HepG2 (cell line): ENCODE measurements around the gene RIPOR1. TPM values are rescaled to one million over a fixed set of nuclear protein-coding genes. Genes with fewer than 3 reads are reported as not detected.

Source experiments
- ADNP ChIP-seq: sonication (generic); formaldehyde crosslinking; IDR thresholded peaks from 2 replicates; pipeline ENCODE4 v1.4.0; 2020; ENCODE audit warnings: missing genetic modification reagents
- KDM5A ChIP-seq: fragments of 200-600 bp; sonication (generic); IDR thresholded peaks from 2 replicates; pipeline ENCODE4 v1.7.0; 2018; ENCODE audit warnings: antibody characterized with exemption, mild to moderate bottlenecking, low read length, borderline replicate concordance
- NFKB2 ChIP-seq: sonication (generic); formaldehyde crosslinking; IDR thresholded peaks from 2 replicates; pipeline ENCODE4 v1.4.0; 2020; ENCODE audit warnings: missing genetic modification reagents, borderline replicate concordance
- RBFOX2 ChIP-seq: fragments of 200-400 bp; formaldehyde crosslinking; IDR thresholded peaks from 2 replicates; pipeline ENCODE4 v1.6.1; 2017; ENCODE audit warnings: low read depth, mild to moderate bottlenecking, low read length
- RELA ChIP-seq: sonication (generic); formaldehyde crosslinking; IDR thresholded peaks from 2 replicates; pipeline ENCODE4 v1.4.0; 2020; ENCODE audit warnings: missing genetic modification reagents
- SIX4 ChIP-seq: sonication (generic); formaldehyde crosslinking; IDR thresholded peaks from 2 replicates; pipeline ENCODE4 v1.4.0; 2020; ENCODE audit warnings: missing genetic modification reagents
- TBX2 ChIP-seq: sonication (generic); formaldehyde crosslinking; IDR thresholded peaks from 2 replicates; pipeline ENCODE4 v1.5.0; 2020; ENCODE audit warnings: missing genetic modification reagents, mild to moderate bottlenecking, borderline replicate concordance
- ZNF207 ChIP-seq: fragments of 450-650 bp; IDR thresholded peaks from 2 replicates; pipeline ENCODE4 v1.6.1; 2016; ENCODE audit warnings: antibody characterized with exemption, borderline replicate concordance
- ZNF557 ChIP-seq: sonication (generic); formaldehyde crosslinking; IDR thresholded peaks from 2 replicates; pipeline ENCODE4 v1.4.0; 2020; ENCODE audit warnings: missing genetic modification reagents
- ZNF629 ChIP-seq: sonication (generic); formaldehyde crosslinking; conservative IDR thresholded peaks from 2 replicates; pipeline ENCODE4 v1.5.0; 2020; ENCODE audit warnings: missing genetic modification reagents
- ZNF816 ChIP-seq: sonication (generic); formaldehyde crosslinking; IDR thresholded peaks from 2 replicates; pipeline ENCODE4 v1.8.0; 2022; ENCODE audit warnings: missing genetic modification reagents, mild to moderate bottlenecking, borderline replicate concordance
- polyA plus RNA-seq, 8 experiments: library from polyadenylated mRNA; depleted of rRNA in 3 of 8; stranded (reverse) in 7 of 8; unstranded in 1 of 8; fragments of >200 nt; fragmentation: Illumina TruSeq in 4 of 8; extraction: Trizol in 4 of 8; gene quantifications; 2 replicates each; pipeline versions ENCODE4 v1.2.1 to v1.2.3, GENCODE V29; 2011 to 2016; ENCODE audit warnings: low read depth in 4 of 8, missing spikeins in 1 of 8, mixed read lengths in 1 of 8; ENCODE audit not compliant: insufficient read depth in 1 of 8
- total RNA-seq, 5 experiments: library from RNA; depleted of rRNA; stranded (reverse); fragments of >200 nt; fragmentation: Illumina TruSeq; extraction: Trizol; gene quantifications; 2 replicates each; pipeline ENCODE4 v1.2.3, GENCODE V29; 2016; ENCODE audit warnings: low read depth in 1 of 5
- TF ChIP-seq, protein P1 (sequence below): sonication (generic); formaldehyde crosslinking; IDR thresholded peaks from 2 replicates; pipeline ENCODE4 v1.4.0; 2020; ENCODE audit warnings: mild to moderate bottlenecking, missing genetic modification reagents
- TF ChIP-seq, protein P2 (sequence below): IDR thresholded peaks from 2 replicates; pipeline ENCODE4 v1.6.1; 2016; ENCODE audit warnings: mild to moderate bottlenecking
- TF ChIP-seq, protein P3 (sequence below): sonication (generic); formaldehyde crosslinking; IDR thresholded peaks from 2 replicates; pipeline ENCODE4 v1.8.0; 2022; ENCODE audit warnings: mild to moderate bottlenecking, missing genetic modification reagents, moderate library complexity
- TF ChIP-seq, protein P4 (sequence below): sonication (generic); formaldehyde crosslinking; IDR thresholded peaks from 2 replicates; pipeline ENCODE4 v1.5.1; 2020; ENCODE audit warnings: missing genetic modification reagents, mild to moderate bottlenecking, borderline replicate concordance
- TF ChIP-seq, protein P5 (sequence below): sonication (generic); formaldehyde crosslinking; IDR thresholded peaks from 2 replicates; pipeline ENCODE4 v1.5.0; 2020; ENCODE audit warnings: missing genetic modification reagents
- TF ChIP-seq, protein P6 (sequence below): sonication (generic); formaldehyde crosslinking; IDR thresholded peaks from 2 replicates; pipeline ENCODE4 v1.4.0; 2020; ENCODE audit warnings: missing genetic modification reagents

The RIPOR1 gene
- total and polyA plus RNA-seq, 2 of the 13 experiments (the other 11 are each of a cell fraction or from before 2014, with no cell fraction given) = 4.6 to 8.1 TPM

DNA sequence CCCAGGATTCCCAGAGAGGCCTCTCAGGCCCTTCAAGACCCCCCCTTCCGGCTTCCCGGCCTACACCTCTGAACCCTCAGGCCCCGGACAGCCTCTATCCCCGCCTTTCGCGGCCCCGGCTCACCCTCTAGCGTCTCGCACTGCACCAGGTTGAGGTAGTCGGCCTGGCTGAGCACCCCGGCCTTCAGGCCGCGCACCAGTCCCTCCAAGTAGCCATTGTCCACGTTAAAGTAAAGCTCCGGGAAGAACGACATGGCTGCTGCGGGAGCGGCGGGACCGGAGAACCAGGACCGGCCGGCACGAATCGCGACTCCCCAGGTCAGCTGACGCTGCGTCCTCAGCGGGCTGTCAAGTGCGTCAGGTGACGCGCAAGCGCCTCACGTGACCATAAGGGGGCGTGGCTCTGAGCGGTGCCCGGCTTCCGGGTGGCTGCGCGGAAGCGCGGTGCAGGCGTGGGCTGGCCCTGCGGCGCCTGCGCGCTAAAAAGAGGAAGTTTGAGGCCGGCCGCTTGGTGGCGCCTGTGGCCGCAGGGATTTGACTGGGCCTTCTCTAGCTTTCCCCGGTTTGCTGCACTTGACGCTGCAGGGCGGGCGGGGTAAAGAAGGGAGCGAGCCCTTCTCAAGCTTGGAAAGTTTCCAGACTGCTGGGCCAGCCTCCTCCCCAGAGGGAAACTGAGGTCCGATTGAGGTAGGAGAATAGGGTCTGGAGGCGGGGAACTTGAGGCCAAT is 47.6 kb upstream of the RIPOR1 start, which contains the start of gene ATP6V0D1 (continued):
- TF ChIP-seq, protein P1, sequence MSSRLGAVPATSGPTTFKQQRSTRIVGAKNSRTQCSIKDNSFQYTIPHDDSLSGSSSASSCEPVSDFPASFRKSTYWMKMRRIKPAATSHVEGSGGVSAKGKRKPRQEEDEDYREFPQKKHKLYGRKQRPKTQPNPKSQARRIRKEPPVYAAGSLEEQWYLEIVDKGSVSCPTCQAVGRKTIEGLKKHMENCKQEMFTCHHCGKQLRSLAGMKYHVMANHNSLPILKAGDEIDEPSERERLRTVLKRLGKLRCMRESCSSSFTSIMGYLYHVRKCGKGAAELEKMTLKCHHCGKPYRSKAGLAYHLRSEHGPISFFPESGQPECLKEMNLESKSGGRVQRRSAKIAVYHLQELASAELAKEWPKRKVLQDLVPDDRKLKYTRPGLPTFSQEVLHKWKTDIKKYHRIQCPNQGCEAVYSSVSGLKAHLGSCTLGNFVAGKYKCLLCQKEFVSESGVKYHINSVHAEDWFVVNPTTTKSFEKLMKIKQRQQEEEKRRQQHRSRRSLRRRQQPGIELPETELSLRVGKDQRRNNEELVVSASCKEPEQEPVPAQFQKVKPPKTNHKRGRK (CRISPR knock-in tag) = peak; percentile 69; the same call in 1 of the 2 replicates
- TF ChIP-seq ZNF207 (no peak), ADNP (CRISPR knock-in tag) (no peak), RELA (peak; percentile 92; the same call in 1 of the 2 replicates), SIX4 (peak; percentile 76), ZNF816 (CRISPR knock-in tag) (peak; percentile 56; the same call in 1 of the 2 replicates), RBFOX2 (peak; percentile 94), ZNF629 (CRISPR knock-in tag) (no peak), TBX2 (peak; percentile 98), NFKB2 (CRISPR knock-in tag) (peak; percentile 56; the same call in 1 of the 2 replicates), ZNF557 (CRISPR knock-in tag) (peak; percentile 80; the same call in 1 of the 2 replicates), KDM5A (peak; percentile 97)
- TF ChIP-seq, protein P2, sequence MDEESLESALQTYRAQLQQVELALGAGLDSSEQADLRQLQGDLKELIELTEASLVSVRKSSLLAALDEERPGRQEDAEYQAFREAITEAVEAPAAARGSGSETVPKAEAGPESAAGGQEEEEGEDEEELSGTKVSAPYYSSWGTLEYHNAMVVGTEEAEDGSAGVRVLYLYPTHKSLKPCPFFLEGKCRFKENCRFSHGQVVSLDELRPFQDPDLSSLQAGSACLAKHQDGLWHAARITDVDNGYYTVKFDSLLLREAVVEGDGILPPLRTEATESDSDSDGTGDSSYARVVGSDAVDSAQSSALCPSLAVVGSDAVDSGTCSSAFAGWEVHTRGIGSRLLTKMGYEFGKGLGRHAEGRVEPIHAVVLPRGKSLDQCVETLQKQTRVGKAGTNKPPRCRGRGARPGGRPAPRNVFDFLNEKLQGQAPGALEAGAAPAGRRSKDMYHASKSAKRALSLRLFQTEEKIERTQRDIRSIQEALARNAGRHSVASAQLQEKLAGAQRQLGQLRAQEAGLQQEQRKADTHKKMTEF (CRISPR knock-in tag) = peak; percentile 94
- TF ChIP-seq, protein P3, sequence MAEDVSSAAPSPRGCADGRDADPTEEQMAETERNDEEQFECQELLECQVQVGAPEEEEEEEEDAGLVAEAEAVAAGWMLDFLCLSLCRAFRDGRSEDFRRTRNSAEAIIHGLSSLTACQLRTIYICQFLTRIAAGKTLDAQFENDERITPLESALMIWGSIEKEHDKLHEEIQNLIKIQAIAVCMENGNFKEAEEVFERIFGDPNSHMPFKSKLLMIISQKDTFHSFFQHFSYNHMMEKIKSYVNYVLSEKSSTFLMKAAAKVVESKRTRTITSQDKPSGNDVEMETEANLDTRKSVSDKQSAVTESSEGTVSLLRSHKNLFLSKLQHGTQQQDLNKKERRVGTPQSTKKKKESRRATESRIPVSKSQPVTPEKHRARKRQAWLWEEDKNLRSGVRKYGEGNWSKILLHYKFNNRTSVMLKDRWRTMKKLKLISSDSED (CRISPR knock-in tag) = no peak
- TF ChIP-seq, protein P4, sequence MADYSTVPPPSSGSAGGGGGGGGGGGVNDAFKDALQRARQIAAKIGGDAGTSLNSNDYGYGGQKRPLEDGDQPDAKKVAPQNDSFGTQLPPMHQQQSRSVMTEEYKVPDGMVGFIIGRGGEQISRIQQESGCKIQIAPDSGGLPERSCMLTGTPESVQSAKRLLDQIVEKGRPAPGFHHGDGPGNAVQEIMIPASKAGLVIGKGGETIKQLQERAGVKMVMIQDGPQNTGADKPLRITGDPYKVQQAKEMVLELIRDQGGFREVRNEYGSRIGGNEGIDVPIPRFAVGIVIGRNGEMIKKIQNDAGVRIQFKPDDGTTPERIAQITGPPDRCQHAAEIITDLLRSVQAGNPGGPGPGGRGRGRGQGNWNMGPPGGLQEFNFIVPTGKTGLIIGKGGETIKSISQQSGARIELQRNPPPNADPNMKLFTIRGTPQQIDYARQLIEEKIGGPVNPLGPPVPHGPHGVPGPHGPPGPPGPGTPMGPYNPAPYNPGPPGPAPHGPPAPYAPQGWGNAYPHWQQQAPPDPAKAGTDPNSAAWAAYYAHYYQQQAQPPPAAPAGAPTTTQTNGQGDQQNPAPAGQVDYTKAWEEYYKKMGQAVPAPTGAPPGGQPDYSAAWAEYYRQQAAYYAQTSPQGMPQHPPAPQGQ = 0 out of 2 replicates have a peak, but pooled peaks have one; percentile 39
- TF ChIP-seq, protein P5, sequence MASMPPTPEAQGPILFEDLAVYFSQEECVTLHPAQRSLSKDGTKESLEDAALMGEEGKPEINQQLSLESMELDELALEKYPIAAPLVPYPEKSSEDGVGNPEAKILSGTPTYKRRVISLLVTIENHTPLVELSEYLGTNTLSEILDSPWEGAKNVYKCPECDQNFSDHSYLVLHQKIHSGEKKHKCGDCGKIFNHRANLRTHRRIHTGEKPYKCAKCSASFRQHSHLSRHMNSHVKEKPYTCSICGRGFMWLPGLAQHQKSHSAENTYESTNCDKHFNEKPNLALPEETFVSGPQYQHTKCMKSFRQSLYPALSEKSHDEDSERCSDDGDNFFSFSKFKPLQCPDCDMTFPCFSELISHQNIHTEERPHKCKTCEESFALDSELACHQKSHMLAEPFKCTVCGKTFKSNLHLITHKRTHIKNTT (CRISPR knock-in tag) = no peak
- TF ChIP-seq, protein P6, sequence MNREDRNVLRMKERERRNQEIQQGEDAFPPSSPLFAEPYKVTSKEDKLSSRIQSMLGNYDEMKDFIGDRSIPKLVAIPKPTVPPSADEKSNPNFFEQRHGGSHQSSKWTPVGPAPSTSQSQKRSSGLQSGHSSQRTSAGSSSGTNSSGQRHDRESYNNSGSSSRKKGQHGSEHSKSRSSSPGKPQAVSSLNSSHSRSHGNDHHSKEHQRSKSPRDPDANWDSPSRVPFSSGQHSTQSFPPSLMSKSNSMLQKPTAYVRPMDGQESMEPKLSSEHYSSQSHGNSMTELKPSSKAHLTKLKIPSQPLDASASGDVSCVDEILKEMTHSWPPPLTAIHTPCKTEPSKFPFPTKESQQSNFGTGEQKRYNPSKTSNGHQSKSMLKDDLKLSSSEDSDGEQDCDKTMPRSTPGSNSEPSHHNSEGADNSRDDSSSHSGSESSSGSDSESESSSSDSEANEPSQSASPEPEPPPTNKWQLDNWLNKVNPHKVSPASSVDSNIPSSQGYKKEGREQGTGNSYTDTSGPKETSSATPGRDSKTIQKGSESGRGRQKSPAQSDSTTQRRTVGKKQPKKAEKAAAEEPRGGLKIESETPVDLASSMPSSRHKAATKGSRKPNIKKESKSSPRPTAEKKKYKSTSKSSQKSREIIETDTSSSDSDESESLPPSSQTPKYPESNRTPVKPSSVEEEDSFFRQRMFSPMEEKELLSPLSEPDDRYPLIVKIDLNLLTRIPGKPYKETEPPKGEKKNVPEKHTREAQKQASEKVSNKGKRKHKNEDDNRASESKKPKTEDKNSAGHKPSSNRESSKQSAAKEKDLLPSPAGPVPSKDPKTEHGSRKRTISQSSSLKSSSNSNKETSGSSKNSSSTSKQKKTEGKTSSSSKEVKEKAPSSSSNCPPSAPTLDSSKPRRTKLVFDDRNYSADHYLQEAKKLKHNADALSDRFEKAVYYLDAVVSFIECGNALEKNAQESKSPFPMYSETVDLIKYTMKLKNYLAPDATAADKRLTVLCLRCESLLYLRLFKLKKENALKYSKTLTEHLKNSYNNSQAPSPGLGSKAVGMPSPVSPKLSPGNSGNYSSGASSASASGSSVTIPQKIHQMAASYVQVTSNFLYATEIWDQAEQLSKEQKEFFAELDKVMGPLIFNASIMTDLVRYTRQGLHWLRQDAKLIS (CRISPR knock-in tag) = no peak
